B cell (primary cell): ENCODE results near the gene SRP19. TPM values are rescaled to one million over a fixed set of nuclear protein-coding genes. Genes with fewer than 3 reads are reported as not detected.

Source experiments
- ATAC-seq: fragments of 200-7000 bp; cut with Tn5 transposase; one replicate; pipeline ENCODE4 v1.10.0; 2021; ENCODE audit warnings: low read depth, mild to moderate bottlenecking, moderate number of reproducible peaks, moderate library complexity
- CTCF ChIA-PET: fragments of 350-600 bp; sonication (Branson Sonifier 250); formaldehyde crosslinking; loops from one replicate; lab custom pipeline; 2021; ENCODE audit warnings: antibody characterized with exemption, inconsistent platforms; lab: Charles Lee
- POLR2A ChIA-PET: fragments of 350-600 bp; sonication (Branson Sonifier 250); formaldehyde crosslinking; loops from one replicate; lab custom pipeline; 2021; ENCODE audit warnings: antibody characterized with exemption; lab: Charles Lee
- DNase-seq: peaks from one replicate; pipeline ENCODE4 v3.0.0; 2013
- H2AFZ ChIP-seq: 2 replicates; pipeline ENCODE4 v1.6.1; 2012; ENCODE audit warnings: mild to moderate bottlenecking, low read depth, low read length; ENCODE audit not compliant: insufficient read depth, poor library complexity, severe bottlenecking
- H3K27ac ChIP-seq, 2 donors: 1 replicate in 1 of 2; 2 replicates in 1 of 2; pipeline ENCODE4 v1.5.1; 2012 to 2013; ENCODE audit warnings: low read length in 2 of 2, mild to moderate bottlenecking in 2 of 2, moderate library complexity in 1 of 2
- H3K27me3 ChIP-seq, 4 experiments: fragments of 200-600 bp in 1 of 4; sonication (generic) in 1 of 4; replicated peaks in 1 of 4; 1 replicate in 2 of 4; 2 replicates in 2 of 4; pipeline versions ENCODE4 v1.6.1 to v1.7.0; 2013 to 2016; ENCODE audit warnings: low read length in 3 of 4, mild to moderate bottlenecking in 2 of 4, mixed read lengths in 1 of 4, moderate library complexity in 1 of 4; ENCODE audit not compliant: insufficient read depth in 4 of 4, control insufficient read depth in 3 of 4; ENCODE audit errors: control extremely low read depth in 1 of 4
- H3K36me3 ChIP-seq, 2 experiments: replicated peaks in 1 of 2; 1 replicate in 1 of 2; 2 replicates in 1 of 2; pipeline versions ENCODE4 v1.6.1 to v1.7.1; 2013; ENCODE audit warnings: low read length in 1 of 2; ENCODE audit not compliant: insufficient read depth in 2 of 2, control insufficient read depth in 1 of 2; ENCODE audit errors: control extremely low read depth in 1 of 2, extremely low read depth in 1 of 2
- H3K4me1 ChIP-seq, 2 donors: fragments of 200-600 bp in 1 of 2; sonication (generic) in 1 of 2; 1 replicate in 1 of 2; 2 replicates in 1 of 2; pipeline versions ENCODE4 v1.5.1 to v1.6.1; 2013 to 2017; ENCODE audit warnings: low read length in 2 of 2; ENCODE audit not compliant: control insufficient read depth in 2 of 2, insufficient read depth in 2 of 2
- H3K4me2 ChIP-seq: replicated peaks from 2 replicates; pipeline ENCODE3; 2012; ENCODE audit warnings: mild to moderate bottlenecking, low read depth, low read length; ENCODE audit not compliant: poor library complexity, severe bottlenecking
- H3K4me3 ChIP-seq, 5 experiments: fragments of 200-600 bp in 1 of 5; sonication (generic) in 1 of 5; 1 replicate in 3 of 5; 2 replicates in 2 of 5; pipeline versions ENCODE4 v1.5.1 to v1.7.0; 2011 to 2016; ENCODE audit warnings: low read length in 4 of 5, mild to moderate bottlenecking in 4 of 5, low read depth in 2 of 5, control low read depth in 1 of 5, moderate library complexity in 1 of 5; ENCODE audit not compliant: insufficient read depth in 1 of 5; ENCODE audit errors: control extremely low read depth in 1 of 5, extremely low read depth in 1 of 5
- H3K79me2 ChIP-seq: fragments of 200-600 bp; sonication (generic); one replicate; pipeline ENCODE4 v1.6.0; 2016; ENCODE audit warnings: low read length; ENCODE audit not compliant: control insufficient read depth, insufficient read depth
- H3K9ac ChIP-seq: fragments of 200-600 bp; sonication (generic); 2 replicates; pipeline ENCODE4 v1.6.1; 2017; ENCODE audit warnings: mild to moderate bottlenecking, low read length, moderate library complexity
- H3K9me3 ChIP-seq, 3 donors: one replicate each; pipeline versions ENCODE4 v1.6.1 to v1.7.1; 2013; ENCODE audit warnings: low read length in 2 of 3; ENCODE audit not compliant: control insufficient read depth in 2 of 3, insufficient read depth in 1 of 3; ENCODE audit errors: control extremely low read depth in 1 of 3
- H4K20me1 ChIP-seq: 2 replicates; pipeline ENCODE4 v1.6.0; 2012; ENCODE audit warnings: mild to moderate bottlenecking, low read length; ENCODE audit not compliant: insufficient read depth, control insufficient read depth, poor library complexity, severe bottlenecking
- H3K27ac Mint-ChIP-seq: one replicate; pipeline ENCODE4 v1.8.0; 2021; ENCODE audit warnings: mixed read lengths
- H3K27me3 Mint-ChIP-seq: one replicate; pipeline ENCODE4 v1.8.0; 2021; ENCODE audit warnings: mixed read lengths
- H3K4me1 Mint-ChIP-seq: one replicate; pipeline ENCODE4 v1.8.0; 2021; ENCODE audit warnings: mixed read lengths
- H3K4me3 Mint-ChIP-seq: one replicate; pipeline ENCODE4 v1.8.0; 2021; ENCODE audit warnings: mixed read lengths
- H3K9me3 Mint-ChIP-seq: one replicate; pipeline ENCODE4 v1.8.0; 2022; ENCODE audit warnings: mixed read lengths; ENCODE audit not compliant: insufficient read depth
- CTCF ChIP-seq: fragments of 200-600 bp; IDR thresholded peaks from one replicate; pipeline ENCODE4 v1.8.0; 2022; ENCODE audit warnings: antibody characterized with exemption, mild to moderate bottlenecking
- EZH2 ChIP-seq: IDR thresholded peaks from 2 replicates; pipeline ENCODE4 v1.6.1; 2012; ENCODE audit warnings: borderline replicate concordance, low read depth, mild to moderate bottlenecking, moderate library complexity, low read length; ENCODE audit not compliant: insufficient read depth, poor library complexity, severe bottlenecking
- WGBS: methylation state at CpG from one replicate; pipeline ENCODE4 v1.1.5; 2013; ENCODE audit warnings: missing lambda C conversion rate; ENCODE audit not compliant: insufficient coverage; 5-methylcytosine and 5-hydroxymethylcytosine counted together
- intact Hi-C: fragments of 100-400 bp; cut with micrococcal nuclease; formaldehyde crosslinking; loops from one replicate; pipeline ENCODE4 v1.10.0; 2022
- polyA plus RNA-seq: library from polyadenylated mRNA; depleted of rRNA; stranded (reverse); fragments of >200 nt; gene quantifications from 2 replicates; pipeline ENCODE4 v1.2.3, GENCODE V29; 2012
- total RNA-seq, 2 donors: library from RNA; stranded (reverse); fragments of 120-200 nt in 1 of 2; gene quantifications; 1 replicate in 1 of 2; 2 replicates in 1 of 2; pipeline versions ENCODE4 v1.2.3 to v1.2.4, GENCODE V29; 2013 to 2022

SRP19 gene
- total and polyA plus RNA-seq, 2 donors (not counting 1 experiment from before 2014, with no cell fraction given): 17.7 to 41.5 TPM

- no peak overlapping the region for H3K27ac ChIP-seq
- peaks cover 5 to 44% of the 10 kb centered on the region in 2 experiments for H3K36me3 ChIP-seq
- ATAC-seq (no peak), DNase-seq (no peak)
- peaks cover 29% of the 10 kb centered on the region for H4K20me1 ChIP-seq
- no peak overlapping the region for H3K4me2 ChIP-seq
- H3K9ac ChIP-seq: no peak overlapping the region
- WGBS: 100% methylated on average over 3 of the region's 13 CpGs
- no peak overlapping the region for H2AFZ ChIP-seq
- CTCF ChIA-PET: no interaction called here
- Mint-ChIP-seq H3K4me1 (peaks cover 3% of the 10 kb centered on the region), H3K4me3 (no peak overlapping the region), H3K27me3 (no peaks in the 10 kb centered on the region), H3K27ac (no peak overlapping the region), H3K9me3 (no peaks in the 10 kb centered on the region)
- no peaks in the 10 kb centered on the region for H3K27me3 ChIP-seq
- intact Hi-C loops: no loop called here
- TF ChIP-seq EZH2 (no peak), CTCF (no peak)
- H3K79me2 ChIP-seq: peaks cover 66% of the 10 kb centered on the region
- H3K9me3 ChIP-seq: no peaks in the 10 kb centered on the region
- H3K4me3 ChIP-seq: no peak overlapping the region
- POLR2A ChIA-PET: no interaction called here
- H3K4me1 ChIP-seq: no peaks in the 10 kb centered on the region
Measured at GRCh38 chr5:112892776-112893175, 31.7 kb downstream of the SRP19 start.

GRCh38 chr5:112895682-112896081 lies 34.6 kb downstream of the SRP19 start:
- Histone ChIP-seq H3K4me1 (no peaks in the 10 kb centered on the region), H3K4me2 (no peak overlapping the region), H2AFZ (no peak overlapping the region), H3K4me3 (no peak overlapping the region), H3K27ac (no peak overlapping the region), H3K9ac (no peak overlapping the region), H3K27me3 (no peaks in the 10 kb centered on the region), H3K36me3 (peaks cover 11 to 57% of the 10 kb centered on the region in 2 experiments), H3K79me2 (peaks cover 63% of the 10 kb centered on the region), H3K9me3 (no peaks in the 10 kb centered on the region), H4K20me1 (peaks cover 34% of the 10 kb centered on the region)
- CTCF ChIA-PET: interaction anchor here (1.1 kb wide), 1 partner anchor 100 kb away, joined by 3 read pairs; no protein-coding TSS in a partner anchor
- no peaks in the 10 kb centered on the region for H3K9me3 Mint-ChIP-seq
- WGBS: no CpG with 5 or more reads among the region's 3 CpGs
- ATAC-seq: no peak
- H3K4me3 Mint-ChIP-seq: no peak overlapping the region
- TF ChIP-seq CTCF (no peak), EZH2 (no peak)
- H3K27me3 Mint-ChIP-seq: no peaks in the 10 kb centered on the region
- POLR2A ChIA-PET: interaction anchor here (0.8 kb wide), 1 partner anchor 34 kb away, joined by 7 read pairs; no protein-coding TSS in a partner anchor
- intact Hi-C loops: no loop called here
- no peak overlapping the region for H3K27ac Mint-ChIP-seq
- no peak for DNase-seq
- peaks cover 3% of the 10 kb centered on the region for H3K4me1 Mint-ChIP-seq
